HG03175 (cell line): Measurements from ENCODE around the gene COBL.

Source experiments
- ATAC-seq: cut with Tn5 transposase; IDR thresholded peaks from one replicate; pipeline ENCODE4 v1.9.1; 2021; ENCODE audit warnings: mild to moderate bottlenecking, moderate library complexity; ENCODE audit not compliant: unreplicated experiment

COBL gene

GRCh38 chr7:51082940-51083533 is 233.6 kb downstream of the COBL start:
- no peak for ATAC-seq

DNA sequence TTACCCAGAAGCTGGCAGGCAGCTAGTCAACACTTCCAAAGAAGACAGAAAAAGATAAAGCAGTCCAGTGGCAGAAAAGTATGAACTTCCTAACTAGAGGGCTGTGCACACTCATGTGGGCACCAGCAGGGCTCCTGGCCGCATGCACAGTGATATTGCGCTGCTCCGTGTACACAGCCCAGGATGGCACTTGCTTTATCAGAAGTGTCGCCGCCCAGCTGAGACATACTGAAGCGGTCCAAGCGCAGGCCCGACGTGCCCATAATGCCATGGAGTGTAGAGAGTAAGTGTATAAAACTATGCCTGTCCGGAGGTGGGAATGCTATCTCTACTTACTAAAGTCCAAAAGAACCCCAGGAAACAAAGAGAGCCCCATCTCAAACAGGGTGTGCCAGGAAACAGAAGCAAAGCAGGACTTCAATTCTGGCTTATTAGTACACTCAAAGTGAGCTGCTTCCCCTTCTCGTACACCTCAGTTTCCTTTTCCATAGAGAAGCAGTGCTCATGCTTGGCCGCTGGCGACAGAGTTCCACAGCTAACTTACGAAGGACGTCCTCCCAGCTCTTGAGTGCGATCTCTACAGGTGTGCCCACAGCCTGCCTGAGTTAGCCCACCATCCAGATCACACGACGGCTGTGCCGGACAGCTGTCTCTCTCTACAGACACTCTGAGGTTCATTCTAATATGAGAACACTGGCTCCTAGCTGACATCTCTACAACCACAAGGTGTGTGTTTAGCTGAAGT is 234.3 kb downstream of the COBL start:
- ATAC-seq: no peak

DNA sequence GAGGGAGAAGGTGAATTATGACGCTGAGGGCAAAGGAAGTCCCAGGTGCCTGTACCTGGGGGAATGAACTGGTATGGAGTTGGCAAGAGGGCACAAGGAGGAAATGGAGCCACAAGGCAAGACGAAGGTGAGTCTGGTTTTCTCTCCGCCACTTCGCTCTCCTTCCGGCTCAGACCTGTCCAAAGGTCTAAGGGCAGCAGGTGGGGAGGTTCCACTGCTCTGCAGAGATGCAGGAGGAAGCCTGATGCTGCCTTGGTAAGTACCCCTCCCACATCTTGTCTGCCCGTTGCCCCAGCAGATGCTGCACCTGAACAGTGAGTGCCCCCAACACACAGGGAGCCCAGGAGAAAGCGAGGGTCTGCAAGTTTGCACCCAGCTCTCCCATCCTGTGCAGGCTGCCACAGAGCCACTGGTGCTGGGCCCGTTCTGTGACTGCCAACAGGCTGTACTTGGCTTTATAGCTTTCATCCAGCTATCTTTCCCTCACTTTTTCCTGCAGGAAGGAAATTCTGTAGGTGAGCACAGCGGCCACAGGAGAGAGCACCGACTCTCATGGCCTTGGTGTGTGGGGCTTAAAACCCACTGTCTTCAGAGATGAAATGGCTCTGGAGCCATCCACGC is 235.2 kb downstream of the COBL start:
- ATAC-seq: no peak

DNA sequence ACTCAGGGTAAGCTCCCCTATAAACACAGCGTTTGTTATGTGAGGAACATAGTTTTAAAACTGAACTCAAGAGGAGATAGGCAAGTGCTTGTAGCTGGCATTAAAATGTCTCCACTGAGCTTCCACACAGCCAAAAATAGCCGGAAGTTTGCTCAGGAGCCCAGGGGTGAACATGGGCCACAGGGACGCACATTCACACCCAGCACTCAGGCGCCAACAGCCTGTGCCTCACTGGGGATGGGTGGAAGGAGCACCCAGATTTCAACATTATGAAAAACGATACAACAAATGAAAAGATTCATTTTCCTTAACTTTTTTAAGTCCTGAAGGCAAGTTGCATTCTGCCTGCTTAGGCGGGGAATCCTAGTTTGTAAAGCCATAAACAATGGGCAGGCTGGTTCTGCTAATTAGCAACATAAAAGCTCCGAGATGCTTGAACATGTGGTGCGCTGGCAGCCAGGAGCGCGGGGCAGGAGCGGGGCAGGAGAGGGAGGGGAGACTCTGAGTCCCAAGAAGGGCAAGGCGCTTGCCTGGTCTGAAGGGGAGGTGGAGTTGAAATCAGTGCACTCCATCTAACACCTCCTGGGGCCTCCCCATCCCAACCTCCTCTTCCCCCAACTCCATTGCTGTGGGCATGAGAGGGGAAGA is 235.9 kb downstream of the COBL start:
- no peak for ATAC-seq

- ATAC-seq: no peak
Observed at GRCh38 chr7:51080216-51080615, 236.4 kb downstream of the COBL start.

DNA sequence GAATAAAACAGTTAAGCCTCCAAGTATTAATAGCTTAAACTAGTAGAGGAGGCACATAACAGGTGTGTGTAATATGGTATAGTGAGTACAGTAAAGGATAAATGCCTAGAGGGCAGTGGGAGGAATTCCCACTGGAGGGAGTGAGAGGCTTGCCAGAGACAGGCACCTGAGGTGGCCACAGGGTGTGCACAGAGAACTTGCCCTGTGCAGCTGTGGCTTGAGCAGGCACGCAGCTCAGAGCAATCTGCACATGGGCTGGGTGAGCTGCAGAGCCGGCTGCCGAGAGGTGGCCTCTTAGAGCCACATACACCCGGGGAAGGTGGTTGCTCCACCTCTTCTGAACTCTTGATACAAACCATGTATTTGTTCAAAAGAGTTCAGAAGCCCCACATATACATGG is 237.1 kb downstream of the COBL start:
- ATAC-seq: no peak

GRCh38 chr7:51078653-51079052 is 238.0 kb downstream of the COBL start:
- no peak for ATAC-seq

- ATAC-seq: no peak
Observed at GRCh38 chr7:51077987-51078370, 238.6 kb downstream of the COBL start.

DNA sequence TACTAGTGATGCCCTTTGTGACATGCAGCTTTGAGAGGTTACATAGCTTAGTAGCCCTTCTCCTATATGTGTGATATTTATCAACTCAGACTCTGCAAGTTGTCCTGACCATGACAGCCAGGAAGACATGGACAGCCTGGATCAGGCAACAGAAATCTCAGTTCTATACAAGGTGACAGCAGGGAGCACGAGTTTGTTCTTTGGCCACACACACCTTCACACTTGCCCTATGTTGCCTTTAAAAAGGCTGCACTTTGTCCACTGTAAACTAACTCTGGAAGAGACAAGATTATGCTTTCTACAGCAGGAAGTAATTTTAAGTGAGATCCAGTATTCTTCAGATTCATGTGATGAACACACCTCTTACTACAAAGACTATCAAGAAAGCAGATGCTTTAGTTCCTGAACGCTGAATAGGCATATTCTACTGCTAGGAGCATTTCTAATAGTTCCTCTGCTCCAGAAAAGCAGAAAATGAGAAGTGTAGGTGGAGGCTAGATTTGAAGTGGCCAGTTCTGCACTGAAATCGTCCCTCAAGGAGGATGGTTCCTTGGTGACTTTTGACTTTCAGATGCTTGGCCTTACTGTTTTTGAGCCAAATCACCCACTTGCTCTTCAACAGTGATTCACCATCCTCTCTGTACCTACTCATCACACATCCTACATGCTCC is 239.2 kb downstream of the COBL start:
- no peak for ATAC-seq

- ATAC-seq: no peak
Observed at GRCh38 chr7:51075681-51076580, 240.7 kb downstream of the COBL start.

GRCh38 chr7:51073171-51073570 is 243.4 kb downstream of the COBL start:
- no peak for ATAC-seq

DNA sequence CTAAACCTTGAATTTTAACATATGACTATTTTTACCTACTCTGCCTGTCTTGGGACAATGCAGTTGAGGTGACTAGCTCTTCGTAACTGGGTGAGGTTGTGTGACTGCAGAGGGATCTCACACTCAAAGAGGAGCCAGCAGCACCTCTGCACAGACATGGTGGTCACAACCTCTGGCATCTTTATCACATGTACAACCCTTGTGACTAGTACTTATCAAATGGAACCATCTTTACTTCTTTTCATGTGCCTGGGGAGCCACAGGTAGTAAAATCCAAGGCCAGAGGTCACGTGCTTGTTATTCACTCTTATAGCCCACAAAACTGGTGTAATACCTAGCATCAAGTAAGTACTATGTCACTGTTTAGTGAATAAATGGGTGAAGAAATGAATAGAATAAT is 244.3 kb downstream of the COBL start:
- no peak for ATAC-seq

DNA sequence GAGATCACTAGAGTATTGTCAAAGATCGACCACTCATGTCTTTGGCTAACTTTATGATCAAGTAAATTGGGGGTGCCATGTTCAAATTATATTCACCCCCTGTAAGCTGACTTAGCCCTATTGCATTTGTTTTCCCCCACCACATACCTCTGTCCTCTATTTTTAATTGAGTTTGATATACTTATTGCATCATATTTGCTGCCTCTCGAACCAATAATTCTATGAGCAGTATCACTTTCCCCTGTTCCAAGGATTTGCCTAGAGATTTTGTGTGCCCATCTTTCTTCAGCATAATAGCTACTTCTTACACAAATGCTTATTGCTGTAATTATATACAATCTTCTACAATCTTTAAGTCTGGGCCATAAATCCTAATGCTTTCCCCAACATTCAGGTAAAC is 245.2 kb downstream of the COBL start:
- ATAC-seq: no peak

GRCh38 chr7:51070151-51070550 is 246.5 kb downstream of the COBL start:
- no peak for ATAC-seq

- ATAC-seq: no peak
Observed at GRCh38 chr7:51069411-51070083, 247.1 kb downstream of the COBL start.

DNA sequence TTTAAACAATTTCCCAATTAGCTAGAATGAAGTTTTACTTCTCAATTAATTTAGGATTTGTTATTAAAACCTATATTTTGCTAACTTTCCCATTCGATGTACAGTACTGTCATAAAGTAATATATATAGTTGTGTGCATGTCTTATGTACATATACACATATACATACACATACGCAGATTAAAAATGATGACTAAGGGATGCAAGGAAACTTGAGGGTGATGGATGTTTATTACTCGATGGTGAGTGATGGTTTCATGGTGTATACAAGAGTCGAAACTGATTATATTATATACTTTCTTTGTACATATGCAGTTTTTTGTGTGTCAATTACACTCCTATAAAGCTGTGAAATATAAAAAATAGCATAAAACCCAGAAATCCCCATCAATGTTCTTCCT is 248.2 kb downstream of the COBL start:
- ATAC-seq: no peak

- ATAC-seq: peak; percentile 48
Observed at GRCh38 chr7:51067757-51068156, 248.9 kb downstream of the COBL start.

DNA sequence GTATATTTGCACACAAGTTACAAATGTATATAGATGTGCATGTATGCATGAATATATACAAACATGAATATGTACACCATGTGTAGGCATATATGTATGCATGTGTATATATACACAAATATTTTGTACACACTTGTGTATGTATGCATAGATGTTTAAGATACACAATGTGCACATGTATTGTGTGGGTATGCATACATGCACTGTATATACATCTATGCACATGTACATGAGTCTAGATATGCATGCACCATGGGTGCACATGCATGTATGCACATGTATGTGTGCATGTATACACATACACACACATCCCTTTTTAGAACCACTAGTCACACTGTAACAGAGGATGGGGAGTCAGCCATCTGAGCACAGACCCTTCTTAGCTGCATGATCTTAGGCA is 249.4 kb downstream of the COBL start:
- no peak for ATAC-seq

GRCh38 chr7:51066405-51066882 is 250.2 kb downstream of the COBL start:
- no peak for ATAC-seq

DNA sequence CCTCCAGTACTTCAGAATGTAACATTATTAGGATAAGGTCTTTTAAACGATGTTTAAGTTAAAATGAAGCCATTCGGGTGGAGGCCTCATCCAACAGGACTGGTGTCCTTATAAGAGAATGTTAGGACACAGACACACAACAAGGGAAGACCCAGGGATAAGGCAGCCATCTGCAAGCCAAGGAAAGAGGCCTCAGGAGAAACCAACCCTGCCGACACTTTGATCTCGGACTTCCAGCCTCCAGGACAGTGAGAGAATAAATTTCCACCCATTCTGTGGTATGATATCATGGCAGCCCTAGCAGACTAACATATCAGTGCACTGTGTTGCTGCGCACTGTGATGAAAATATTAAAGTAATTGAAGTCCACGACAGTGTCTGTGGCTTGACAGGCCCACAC is 250.8 kb downstream of the COBL start:
- no peak for ATAC-seq
